Loucy (cell line): ENCODE measurements around the gene LHX2.
"Not testable (repeated sequence)": the region's sequence is repeated elsewhere in the genome, so short reads cannot be mapped to it uniquely, and the experiment has no call there.

ENCODE experiments used
- H2AFZ ChIP-seq: fragments of 200-600 bp; sonication (generic); 2 replicates; pipeline ENCODE4 v1.6.0; 2016; ENCODE audit warnings: antibody characterized with exemption, mild to moderate bottlenecking, low read length, moderate library complexity
- H3F3A ChIP-seq: fragments of 200-600 bp; 2 replicates; pipeline ENCODE4 v1.6.0; 2016; ENCODE audit warnings: antibody characterized with exemption, low read depth, mild to moderate bottlenecking
- H3K27me3 ChIP-seq: fragments of 200-600 bp; sonication (generic); 2 replicates; pipeline ENCODE4 v1.6.1; 2014; ENCODE audit warnings: low read length, mild to moderate bottlenecking; ENCODE audit not compliant: insufficient read depth, poor library complexity, severe bottlenecking
- H3K36me3 ChIP-seq: fragments of 200-600 bp; sonication (generic); 2 replicates; pipeline ENCODE4 v1.6.1; 2016; ENCODE audit warnings: low read length; ENCODE audit not compliant: insufficient read depth
- H3K4me1 ChIP-seq: fragments of 200-600 bp; sonication (generic); 2 replicates; pipeline ENCODE4 v1.5.1; 2014; ENCODE audit warnings: low read length, mild to moderate bottlenecking; ENCODE audit not compliant: insufficient read depth, poor library complexity, severe bottlenecking
- H3K4me2 ChIP-seq: fragments of 200-600 bp; sonication (generic); 2 replicates; pipeline ENCODE4 v1.6.0; 2014; ENCODE audit warnings: antibody characterized with exemption, low read length, low read depth, mild to moderate bottlenecking; ENCODE audit not compliant: poor library complexity, severe bottlenecking
- H3K4me3 ChIP-seq: fragments of 200-600 bp; sonication (generic); 2 replicates; pipeline ENCODE4 v1.5.1; 2014; ENCODE audit warnings: low read length, mild to moderate bottlenecking, mixed read lengths; ENCODE audit not compliant: poor library complexity, severe bottlenecking
- H3K79me2 ChIP-seq: fragments of 200-600 bp; sonication (generic); 2 replicates; pipeline ENCODE4 v1.6.1; 2014; ENCODE audit warnings: low read length; ENCODE audit not compliant: insufficient read depth
- H3K9ac ChIP-seq: fragments of 200-600 bp; sonication (generic); 2 replicates; pipeline ENCODE4 v1.6.0; 2014; ENCODE audit warnings: mild to moderate bottlenecking, low read depth, low read length, moderate library complexity; ENCODE audit not compliant: poor library complexity, severe bottlenecking
- H3K9me2 ChIP-seq: fragments of 200-600 bp; sonication (generic); replicated peaks from 2 replicates; pipeline ENCODE4 v1.6.1; 2016; ENCODE audit warnings: low read depth, low read length, mixed read lengths
- H3K9me3 ChIP-seq: fragments of 200-600 bp; sonication (generic); 2 replicates; pipeline ENCODE4 v1.6.1; 2014; ENCODE audit warnings: mild to moderate bottlenecking, antibody characterized with exemption, low read length, low read depth; ENCODE audit not compliant: insufficient read depth
- H4K20me1 ChIP-seq: fragments of 200-600 bp; sonication (generic); 2 replicates; pipeline ENCODE4 v1.6.0; 2014; ENCODE audit warnings: antibody characterized with exemption, low read length, mild to moderate bottlenecking; ENCODE audit not compliant: insufficient read depth, poor library complexity, severe bottlenecking
- EZH2phosphoT487 ChIP-seq: fragments of 200-600 bp; IDR thresholded peaks from 2 replicates; pipeline ENCODE4 v1.6.1; 2018; ENCODE audit warnings: antibody characterized with exemption, mild to moderate bottlenecking, moderate library complexity, borderline replicate concordance
- TF ChIP-seq, protein P1 (sequence below): fragments of 200-600 bp; sonication (generic); conservative IDR thresholded peaks from 2 replicates; pipeline ENCODE4 v1.5.1; 2014; ENCODE audit warnings: mild to moderate bottlenecking, antibody characterized with exemption, low read length

LHX2 gene

DNA sequence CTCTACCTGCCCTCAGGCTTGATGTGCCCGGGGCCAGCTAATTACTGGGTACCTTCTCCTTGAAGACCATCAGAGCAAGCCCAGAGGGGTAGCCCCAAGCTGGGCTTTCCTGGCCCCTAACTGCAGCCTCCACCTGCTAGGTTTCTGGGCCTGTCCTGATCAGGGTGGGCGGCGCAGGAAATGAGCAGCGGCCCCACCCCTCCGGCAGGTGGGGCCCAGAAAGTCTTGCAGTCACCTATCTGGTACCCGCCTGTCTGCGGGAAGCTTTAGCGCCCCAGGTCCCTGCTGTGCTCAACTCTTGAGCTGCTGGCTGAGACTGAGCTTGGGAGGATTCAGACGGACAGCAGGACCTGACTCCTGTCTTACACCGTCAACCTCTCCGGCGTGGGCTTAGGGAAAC is 37.1 kb upstream of the LHX2 start:
- no peaks in the 10 kb centered on the region for H3F3A ChIP-seq
- no peaks in the 10 kb centered on the region for H3K4me1 ChIP-seq
- H3K9me3 ChIP-seq: peaks cover 3% of the 10 kb centered on the region; the same call in 1 of the 2 replicates
- H3K79me2 ChIP-seq: no peaks in the 10 kb centered on the region
- H3K4me2 ChIP-seq: no peak overlapping the region
- no peak overlapping the region for H3K9ac ChIP-seq
- no peaks in the 10 kb centered on the region for H3K27me3 ChIP-seq
- TF ChIP-seq, protein P1, sequence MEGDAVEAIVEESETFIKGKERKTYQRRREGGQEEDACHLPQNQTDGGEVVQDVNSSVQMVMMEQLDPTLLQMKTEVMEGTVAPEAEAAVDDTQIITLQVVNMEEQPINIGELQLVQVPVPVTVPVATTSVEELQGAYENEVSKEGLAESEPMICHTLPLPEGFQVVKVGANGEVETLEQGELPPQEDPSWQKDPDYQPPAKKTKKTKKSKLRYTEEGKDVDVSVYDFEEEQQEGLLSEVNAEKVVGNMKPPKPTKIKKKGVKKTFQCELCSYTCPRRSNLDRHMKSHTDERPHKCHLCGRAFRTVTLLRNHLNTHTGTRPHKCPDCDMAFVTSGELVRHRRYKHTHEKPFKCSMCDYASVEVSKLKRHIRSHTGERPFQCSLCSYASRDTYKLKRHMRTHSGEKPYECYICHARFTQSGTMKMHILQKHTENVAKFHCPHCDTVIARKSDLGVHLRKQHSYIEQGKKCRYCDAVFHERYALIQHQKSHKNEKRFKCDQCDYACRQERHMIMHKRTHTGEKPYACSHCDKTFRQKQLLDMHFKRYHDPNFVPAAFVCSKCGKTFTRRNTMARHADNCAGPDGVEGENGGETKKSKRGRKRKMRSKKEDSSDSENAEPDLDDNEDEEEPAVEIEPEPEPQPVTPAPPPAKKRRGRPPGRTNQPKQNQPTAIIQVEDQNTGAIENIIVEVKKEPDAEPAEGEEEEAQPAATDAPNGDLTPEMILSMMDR: no peak
- no peak for TF ChIP-seq EZH2phosphoT487
- no peak overlapping the region for H2AFZ ChIP-seq
- no peak overlapping the region for H3K4me3 ChIP-seq
- H3K36me3 ChIP-seq: no peaks in the 10 kb centered on the region
- H3K9me2 ChIP-seq: no peaks in the 10 kb centered on the region
- H4K20me1 ChIP-seq: no peaks in the 10 kb centered on the region

DNA sequence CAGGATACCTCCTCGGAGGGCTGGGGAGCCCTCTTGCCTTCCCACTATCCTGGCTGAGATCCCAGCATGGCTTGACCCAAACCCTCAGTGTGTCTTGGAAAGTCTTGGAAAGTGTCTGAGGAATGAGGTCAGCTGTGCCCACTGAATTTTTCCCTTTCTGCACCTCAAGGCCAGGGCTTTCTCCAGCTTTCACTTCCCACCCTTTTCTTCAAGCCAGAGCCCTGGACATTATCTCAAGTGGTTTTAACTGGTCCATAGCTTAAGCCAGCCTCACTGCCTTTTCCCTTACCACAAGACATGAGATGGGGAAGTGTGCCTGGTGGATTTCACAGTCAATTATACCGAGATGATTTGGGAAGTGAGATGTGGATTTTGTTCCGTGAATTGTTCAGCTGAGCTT is 35.7 kb upstream of the LHX2 start:
- Histone ChIP-seq H2AFZ (no peak overlapping the region), H3K4me2 (no peak overlapping the region), H3K4me3 (no peak overlapping the region), H3K4me1 (no peaks in the 10 kb centered on the region), H3K36me3 (no peaks in the 10 kb centered on the region), H3F3A (no peaks in the 10 kb centered on the region), H3K9me2 (no peaks in the 10 kb centered on the region), H3K79me2 (no peaks in the 10 kb centered on the region), H4K20me1 (no peaks in the 10 kb centered on the region), H3K9me3 (peaks cover 3% of the 10 kb centered on the region; the same call in 1 of the 2 replicates), H3K9ac (no peak overlapping the region), H3K27me3 (no peaks in the 10 kb centered on the region)
- no peak for TF ChIP-seq EZH2phosphoT487
- TF ChIP-seq, protein P1: no peak

DNA sequence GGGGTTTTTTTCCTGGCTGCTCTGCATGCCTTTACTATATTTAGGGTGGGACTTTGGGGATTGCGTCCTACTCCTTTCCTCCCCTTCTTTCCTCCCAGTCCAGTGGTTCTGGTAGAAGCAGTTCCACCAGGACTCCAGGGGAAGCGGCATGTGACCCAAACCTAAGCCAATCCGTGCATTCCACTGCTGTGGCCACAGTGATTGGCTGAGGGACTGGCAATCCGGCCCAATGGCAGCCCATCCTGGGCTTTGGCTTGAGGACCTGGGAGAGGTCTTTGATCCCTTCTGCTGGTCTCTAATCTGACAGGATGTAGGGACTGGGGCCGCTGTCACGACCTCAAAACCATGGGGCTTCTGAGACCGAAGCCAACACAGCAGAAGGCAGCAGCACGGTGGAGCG is 35.0 kb upstream of the LHX2 start:
- H3F3A ChIP-seq, H3K36me3 ChIP-seq, H3K9me2 ChIP-seq, H3K4me1 ChIP-seq, H3K4me2 ChIP-seq, H3K9ac ChIP-seq, H3K9me3 ChIP-seq, H4K20me1 ChIP-seq, H3K4me3 ChIP-seq, H3K27me3 ChIP-seq, H3K79me2 ChIP-seq, H2AFZ ChIP-seq: not testable (repeated sequence)

DNA sequence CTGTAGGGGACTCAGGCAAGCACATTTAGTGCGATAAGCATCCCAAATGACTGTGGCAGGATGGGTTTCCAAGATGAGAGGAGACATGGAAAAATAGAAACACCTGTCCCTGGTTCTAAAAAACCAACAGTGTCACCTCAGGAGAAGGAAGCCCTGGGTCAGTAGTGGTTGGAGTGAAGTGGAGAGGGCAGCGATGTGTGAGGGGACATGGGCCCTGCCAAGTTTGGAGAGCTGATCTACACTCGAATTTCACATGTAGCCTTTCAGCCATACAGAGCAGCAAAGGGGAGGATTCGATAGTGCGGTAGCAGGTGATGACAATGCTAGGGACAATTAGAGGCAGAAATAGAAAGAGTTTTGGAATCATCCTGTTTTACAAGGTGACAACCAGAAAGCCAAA is 32.6 kb upstream of the LHX2 start:
- Histone ChIP-seq H3F3A (no peaks in the 10 kb centered on the region), H3K9me2 (no peaks in the 10 kb centered on the region), H3K9me3 (no peaks in the 10 kb centered on the region), H3K4me1 (no peaks in the 10 kb centered on the region), H3K27me3 (no peaks in the 10 kb centered on the region), H2AFZ (no peak overlapping the region), H3K4me3 (no peak overlapping the region), H3K9ac (no peak overlapping the region), H3K36me3 (no peaks in the 10 kb centered on the region), H3K4me2 (no peak overlapping the region), H3K79me2 (no peaks in the 10 kb centered on the region), H4K20me1 (no peaks in the 10 kb centered on the region)
- TF ChIP-seq EZH2phosphoT487: no peak
- TF ChIP-seq, protein P1: no peak
